ENCODE measurements around the gene SENP3. TPM values are rescaled to one million over a fixed set of nuclear protein-coding genes. Genes with fewer than 3 reads are reported as not detected.

The SENP3 gene
- total and polyA plus RNA-seq, 9 donors: 31.2 to 104 (median 42.7) TPM

DNA sequence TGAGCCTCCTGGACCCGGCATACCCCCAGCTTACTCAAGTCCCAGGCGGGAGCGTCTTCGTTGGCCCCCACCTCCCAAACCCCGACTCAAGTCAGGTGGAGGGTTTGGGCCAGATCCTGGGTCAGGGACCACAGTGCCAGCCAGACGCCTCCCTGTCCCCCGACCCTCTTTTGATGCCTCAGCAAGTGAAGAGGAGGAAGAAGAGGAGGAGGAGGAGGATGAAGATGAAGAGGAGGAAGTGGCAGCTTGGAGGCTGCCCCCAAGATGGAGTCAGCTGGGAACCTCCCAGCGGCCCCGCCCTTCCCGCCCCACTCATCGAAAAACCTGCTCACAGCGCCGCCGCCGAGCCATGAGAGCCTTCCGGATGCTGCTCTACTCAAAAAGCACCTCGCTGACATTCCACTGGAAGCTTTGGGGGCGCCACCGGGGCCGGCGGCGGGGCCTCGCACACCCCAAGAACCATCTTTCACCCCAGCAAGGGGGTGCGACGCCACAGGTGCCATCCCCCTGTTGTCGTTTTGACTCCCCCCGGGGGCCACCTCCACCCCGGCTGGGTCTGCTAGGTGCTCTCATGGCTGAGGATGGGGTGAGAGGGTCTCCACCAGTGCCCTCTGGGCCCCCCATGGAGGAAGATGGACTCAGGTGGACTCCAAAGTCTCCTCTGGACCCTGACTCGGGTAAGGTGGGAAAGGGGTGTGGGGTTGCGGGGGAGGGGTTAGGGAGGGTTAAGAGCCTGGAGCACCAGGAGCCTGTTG lies 1.6 kb downstream of the SENP3 start:
- no peaks in the 10 kb centered on the region for H3K27me3 ChIP-seq
- intact Hi-C loops (cut with DNase I): loop anchor here in 3 of 4 donors (5.0 to 10.0 kb wide), 3 partner anchors 51 to 211 kb away; partner anchors contain the start of genes KCTD11 (in 2 of the 3) and TMEM95 (in 1 of the 3)
- TF ChIP-seq, protein P1, sequence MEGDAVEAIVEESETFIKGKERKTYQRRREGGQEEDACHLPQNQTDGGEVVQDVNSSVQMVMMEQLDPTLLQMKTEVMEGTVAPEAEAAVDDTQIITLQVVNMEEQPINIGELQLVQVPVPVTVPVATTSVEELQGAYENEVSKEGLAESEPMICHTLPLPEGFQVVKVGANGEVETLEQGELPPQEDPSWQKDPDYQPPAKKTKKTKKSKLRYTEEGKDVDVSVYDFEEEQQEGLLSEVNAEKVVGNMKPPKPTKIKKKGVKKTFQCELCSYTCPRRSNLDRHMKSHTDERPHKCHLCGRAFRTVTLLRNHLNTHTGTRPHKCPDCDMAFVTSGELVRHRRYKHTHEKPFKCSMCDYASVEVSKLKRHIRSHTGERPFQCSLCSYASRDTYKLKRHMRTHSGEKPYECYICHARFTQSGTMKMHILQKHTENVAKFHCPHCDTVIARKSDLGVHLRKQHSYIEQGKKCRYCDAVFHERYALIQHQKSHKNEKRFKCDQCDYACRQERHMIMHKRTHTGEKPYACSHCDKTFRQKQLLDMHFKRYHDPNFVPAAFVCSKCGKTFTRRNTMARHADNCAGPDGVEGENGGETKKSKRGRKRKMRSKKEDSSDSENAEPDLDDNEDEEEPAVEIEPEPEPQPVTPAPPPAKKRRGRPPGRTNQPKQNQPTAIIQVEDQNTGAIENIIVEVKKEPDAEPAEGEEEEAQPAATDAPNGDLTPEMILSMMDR (IDR thresholded peaks at IDR 0.05): no peak
- TF ChIP-seq EP300 (IDR thresholded peaks at IDR 0.05): no peak
- TF ChIP-seq POLR2A (IDR thresholded peaks at IDR 0.05): no peak
- H3K4me3 ChIP-seq: no peak overlapping the region
- H3K36me3 ChIP-seq: no peaks in the 10 kb centered on the region
- no peaks in the 10 kb centered on the region for H3K9me3 ChIP-seq
- no peak overlapping the region for H3K27ac ChIP-seq
- peaks cover 21% of the 10 kb centered on the region for H3K4me1 ChIP-seq (ENCODE audit: insufficient read depth)
- 80 to 83% (median 81%) methylated on average over 30 of the region's 30 CpGs for WGBS, 3 donors
- DNase-seq: no peak

DNA sequence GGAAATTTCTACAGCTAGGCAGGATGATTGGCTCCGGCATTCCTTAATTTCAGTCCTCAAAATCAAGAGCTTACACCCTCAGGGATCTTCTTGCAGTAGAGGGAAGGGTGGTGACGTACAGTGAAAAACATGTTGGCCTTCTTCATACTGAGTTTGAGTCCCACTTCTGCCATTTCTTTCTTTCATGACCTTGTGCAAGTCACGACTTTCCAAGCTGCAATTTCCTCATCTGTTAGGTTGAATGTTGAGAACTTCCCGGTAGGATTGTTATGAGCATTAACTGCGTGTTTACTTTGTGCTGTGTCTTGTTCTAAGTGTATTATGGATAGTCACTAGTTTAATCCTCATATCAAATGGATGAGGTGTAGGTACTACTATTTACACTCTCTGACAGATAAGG lies 7.9 kb downstream of the SENP3 start:
- intact Hi-C loops (cut with DNase I): loop anchor here in 1 of 4 donors (10.0 kb wide), 1 partner anchor 215 kb away; the partner anchor contains the start of genes KCTD11 and TMEM95
- TF ChIP-seq POLR2A (IDR thresholded peaks at IDR 0.05): no peak
- TF ChIP-seq EP300 (IDR thresholded peaks at IDR 0.05): no peak
- TF ChIP-seq, protein P1 (IDR thresholded peaks at IDR 0.05): no peak
- peaks cover 1% of the 10 kb centered on the region for H3K4me1 ChIP-seq (ENCODE audit: insufficient read depth)
- DNase-seq: no peak
- no peaks in the 10 kb centered on the region for H3K36me3 ChIP-seq
- no peaks in the 10 kb centered on the region for H3K9me3 ChIP-seq
- WGBS, 3 donors: 78 to 79% (median 78%) methylated on average over 5 of the region's 5 CpGs
- no peaks in the 10 kb centered on the region for H3K27me3 ChIP-seq
- no peak overlapping the region for H3K27ac ChIP-seq
- no peak overlapping the region for H3K4me3 ChIP-seq

DNA sequence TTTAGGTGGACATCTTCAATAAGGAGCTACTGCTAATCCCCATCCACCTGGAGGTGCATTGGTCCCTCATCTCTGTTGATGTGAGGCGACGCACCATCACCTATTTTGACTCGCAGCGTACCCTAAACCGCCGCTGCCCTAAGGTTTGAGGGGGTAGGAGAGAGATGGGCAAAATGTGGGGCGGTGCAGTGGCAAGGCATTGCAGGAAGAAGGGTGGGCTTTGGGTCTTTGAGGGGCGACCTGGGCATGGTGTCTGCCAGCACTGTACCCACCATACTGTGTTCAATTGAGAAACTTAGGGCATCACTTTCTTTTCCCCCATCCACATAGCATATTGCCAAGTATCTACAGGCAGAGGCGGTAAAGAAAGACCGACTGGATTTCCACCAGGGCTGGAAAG lies 8.6 kb downstream of the SENP3 start:
- Histone ChIP-seq H3K4me3 (no peak overlapping the region), H3K27ac (no peak overlapping the region), H3K27me3 (no peaks in the 10 kb centered on the region), H3K4me1 (ENCODE audit: insufficient read depth) (peaks cover 3% of the 10 kb centered on the region), H3K36me3 (no peaks in the 10 kb centered on the region), H3K9me3 (no peaks in the 10 kb centered on the region)
- intact Hi-C loops (cut with DNase I): loop anchor here in 1 of 4 donors (5.0 kb wide), 2 partner anchors 117 to 263 kb away; partner anchors contain the start of genes EIF5A, TP53 and WRAP53
- TF ChIP-seq EP300 (IDR thresholded peaks at IDR 0.05): no peak
- WGBS, 3 donors: 91 to 94% (median 92%) methylated on average over 10 of the region's 10 CpGs
- no peak for DNase-seq

DNA sequence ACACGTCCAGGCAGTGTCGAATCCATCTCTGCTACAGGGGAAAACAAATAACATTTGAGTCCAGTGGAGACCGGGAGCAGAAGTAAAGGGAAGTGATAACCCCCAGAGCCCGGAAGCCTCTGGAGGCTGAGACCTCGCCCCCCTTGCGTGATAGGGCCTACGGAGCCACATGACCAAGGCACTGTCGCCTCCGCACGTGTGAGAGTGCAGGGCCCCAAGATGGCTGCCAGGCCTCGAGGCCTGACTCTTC lies 10.5 kb downstream of the SENP3 start:
- Histone ChIP-seq H3K4me3 (peak overlapping the region; percentile 37), H3K27me3 (no peaks in the 10 kb centered on the region), H3K36me3 (no peaks in the 10 kb centered on the region), H3K9me3 (no peaks in the 10 kb centered on the region), H3K4me1 (ENCODE audit: insufficient read depth) (peaks cover 3% of the 10 kb centered on the region), H3K27ac (peak overlapping the region; percentile 44 to 94)
- WGBS, 3 donors: 0 to 1% (median 0%) methylated on average over 11 of the region's 11 CpGs
- no peak for TF ChIP-seq POLR2A (IDR thresholded peaks at IDR 0.05)
- intact Hi-C loops (cut with DNase I): loop anchor here in 1 of 4 donors (5.0 kb wide), 2 partner anchors 115 to 265 kb away; partner anchors contain the start of genes EIF5A, TP53 and WRAP53
- no peak for DNase-seq

DNA sequence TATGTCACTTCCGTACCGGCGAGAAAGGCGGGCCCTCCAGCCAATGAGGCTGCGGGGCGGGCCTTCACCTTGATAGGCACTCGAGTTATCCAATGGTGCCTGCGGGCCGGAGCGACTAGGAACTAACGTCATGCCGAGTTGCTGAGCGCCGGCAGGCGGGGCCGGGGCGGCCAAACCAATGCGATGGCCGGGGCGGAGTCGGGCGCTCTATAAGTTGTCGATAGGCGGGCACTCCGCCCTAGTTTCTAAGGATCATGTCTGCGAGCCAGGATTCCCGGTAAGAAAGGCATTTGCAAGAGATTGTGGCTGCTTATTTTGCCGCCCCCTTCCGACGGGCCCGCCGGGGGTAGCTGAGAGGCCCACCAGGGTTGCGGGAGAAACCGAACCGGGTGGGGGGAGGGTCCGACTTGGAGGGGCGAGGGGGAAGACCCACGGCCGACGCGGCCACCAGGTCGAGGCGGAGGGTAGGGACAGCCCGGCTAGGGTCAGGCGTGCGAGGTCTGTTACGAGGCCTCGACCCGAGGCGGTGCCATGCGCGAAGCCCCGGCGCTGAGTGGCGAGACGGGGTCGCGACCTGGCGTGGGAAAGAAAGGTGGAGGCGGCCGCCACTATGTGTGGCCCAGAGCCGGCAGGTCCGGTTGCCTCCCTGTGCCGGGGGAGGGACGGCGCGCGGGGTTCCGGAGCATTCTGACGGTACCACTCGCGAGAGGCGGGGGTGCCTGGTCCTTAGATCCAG lies 11.0 kb downstream of the SENP3 start:
- Histone ChIP-seq H3K27me3 (no peaks in the 10 kb centered on the region), H3K9me3 (no peaks in the 10 kb centered on the region), H3K36me3 (no peaks in the 10 kb centered on the region), H3K27ac (peak overlapping the region; percentile 94 to 97), H3K4me1 (ENCODE audit: insufficient read depth) (peaks cover 3% of the 10 kb centered on the region), H3K4me3 (peak overlapping the region; percentile 100)
- WGBS, 3 donors: 0 to 1% (median 1%) methylated on average over 58 to 73 of the region's 73 CpGs
- intact Hi-C loops (cut with DNase I): loop anchor here in 1 of 4 donors (5.0 kb wide), 2 partner anchors 115 to 265 kb away; partner anchors contain the start of genes EIF5A, TP53 and WRAP53
- TF ChIP-seq EP300 (IDR thresholded peaks at IDR 0.05): peak; percentile 74
- peak; percentile 96 for TF ChIP-seq POLR2A (IDR thresholded peaks at IDR 0.05)
- TF ChIP-seq, protein P1 (IDR thresholded peaks at IDR 0.05): peak in 1 of 3 donors; percentile 37
- peak; percentile 99 to 100 (median 100) for DNase-seq
